Gastrocnemius medialis (tissue), 4 donors: Measurements from ENCODE around the gene DENND2C. TPM values are rescaled to one million over a fixed set of nuclear protein-coding genes. Genes with fewer than 3 reads are reported as not detected.

Experiments used
- ATAC-seq, 2 donors: fragments of 150-250 bp; one replicate each; pipeline ENCODE4 v1.9.1; 2016
- DNase-seq, 2 donors: peaks; one replicate each; pipeline ENCODE4 v3.0.0-alpha.2; 2019
- H3K27ac ChIP-seq, 4 donors: fragments of 200-600 bp; sonication (generic); 1 replicate in 1 of 4; 2 replicates in 3 of 4; pipeline ENCODE4 v1.5.1; 2016 to 2018; ENCODE audit warnings: mild to moderate bottlenecking in 2 of 4, moderate library complexity in 1 of 4
- H3K27me3 ChIP-seq, 3 donors: fragments of 200-600 bp; sonication (generic) in 2 of 3; 1 replicate in 1 of 3; 2 replicates in 2 of 3; pipeline versions ENCODE4 v1.5.1 to v1.6.0; 2016 to 2019; ENCODE audit warnings: mild to moderate bottlenecking in 1 of 3, moderate library complexity in 1 of 3
- H3K36me3 ChIP-seq, 2 donors: fragments of 200-600 bp; sonication (generic) in 1 of 2; one replicate each; pipeline ENCODE4 v1.5.1; 2017 to 2018
- H3K4me1 ChIP-seq, 2 donors: fragments of 200-600 bp; sonication (generic) in 1 of 2; one replicate each; pipeline ENCODE4 v1.5.1; 2016 to 2017; ENCODE audit warnings: mild to moderate bottlenecking in 2 of 2
- H3K4me3 ChIP-seq, 4 donors: fragments of 200-600 bp; sonication (generic) in 3 of 4; 1 replicate in 1 of 4; 2 replicates in 3 of 4; pipeline ENCODE4 v1.5.1; 2016 to 2019; ENCODE audit warnings: mild to moderate bottlenecking in 2 of 4
- H3K9me3 ChIP-seq, 3 donors: fragments of 200-600 bp; sonication (generic) in 2 of 3; 1 replicate in 1 of 3; 2 replicates in 2 of 3; pipeline ENCODE4 v1.5.1; 2016 to 2019
- CTCF ChIP-seq, 5 experiments: fragments of 450-650 bp in 3 of 5; fragments of 200-600 bp in 2 of 5; sonication (generic) in 2 of 5; IDR thresholded peaks in 4 of 5; conservative IDR thresholded peaks in 1 of 5; 1 replicate in 4 of 5; 2 replicates in 1 of 5; pipeline ENCODE4 v1.5.1; 2016 to 2019; ENCODE audit warnings: antibody characterized with exemption in 5 of 5, mild to moderate bottlenecking in 3 of 5, moderate library complexity in 3 of 5
- POLR2A ChIP-seq, 2 donors: fragments of 450-650 bp; IDR thresholded peaks; one replicate each; pipeline ENCODE4 v1.6.1; 2017; ENCODE audit warnings: antibody characterized with exemption in 2 of 2, mild to moderate bottlenecking in 2 of 2, moderate library complexity in 2 of 2
- in situ Hi-C, 4 donors: fragments of 200-750 bp; cut with MboI; loops; one replicate each; pipeline versions ENCODE4 v1.15.0 to v1.8.0; 2017; ENCODE audit warnings: low sequenced_read_pairs in 4 of 4
- intact Hi-C: fragments of 100-400 bp; cut with DNase I; formaldehyde crosslinking; loops from one replicate; pipeline ENCODE4 v1.15.1; 2023; ENCODE audit warnings: low total_unique reads
- total RNA-seq, 4 donors: library from RNA; depleted of rRNA; stranded (reverse); fragments of >200 nt; gene quantifications; one replicate each; pipeline versions ENCODE4 v1.1.0 to v1.2.3, GENCODE V29; 2016

Gene DENND2C
- total RNA-seq, 4 donors from 2014 or later = 4.7 to 20.7 (median 17.4) TPM

- intact Hi-C loops = loop anchor here (5.0 to 10.0 kb wide), 3 partner anchors 89 to 1084 kb away; partner anchors contain the start of genes AP4B1 and BCAS2
- no peak for ATAC-seq
- in situ Hi-C loops = loop anchor here in 1 of 4 donors (10.0 kb wide), 1 partner anchor 74 kb away; no protein-coding TSS in a partner anchor
- no peak for DNase-seq
- peak; percentile 14 to 47 (median 24) for TF ChIP-seq CTCF (IDR thresholded peaks at IDR 0.05 in 4 of 5, conservative IDR thresholded peaks at IDR 0.05 in 1 of 5)
- TF ChIP-seq POLR2A (IDR thresholded peaks at IDR 0.05) = no peak
- Histone ChIP-seq H3K27me3 (no peaks in the 10 kb centered on the region), H3K4me3 (peak overlapping the region in 1 of 4 donors; percentile 90), H3K9me3 (no peaks in the 10 kb centered on the region), H3K4me1 (peaks cover 15 to 42% of the 10 kb centered on the region in 2 donors), H3K36me3 (peaks cover 0 to 40% of the 10 kb centered on the region in 2 donors), H3K27ac (peak overlapping the region; percentile 89 to 100 (median 96))
Measured at GRCh38 chr1:114671011-114671938, 1.4 kb upstream of the DENND2C start.

GRCh38 chr1:114670083-114671010, 498 bp upstream of the DENND2C start:
- intact Hi-C loops (loop anchor here (1.0 to 10.0 kb wide), 4 partner anchors 87 to 1084 kb away; partner anchors contain the start of genes AP4B1, BCAS2 and CSDE1), in situ Hi-C loops (loop anchor here in 1 of 4 donors (10.0 kb wide), 1 partner anchor 74 kb away; no protein-coding TSS in a partner anchor)
- H3K36me3 ChIP-seq = peaks cover 0 to 31% of the 10 kb centered on the region in 2 donors
- TF ChIP-seq POLR2A (IDR thresholded peaks at IDR 0.05) = peak; percentile 86 to 95
- TF ChIP-seq CTCF (IDR thresholded peaks at IDR 0.05 in 4 of 5, conservative IDR thresholded peaks at IDR 0.05 in 1 of 5) = peak in 2 of 5 experiments; percentile 15 to 49
- peak overlapping the region; percentile 65 to 93 (median 91) for H3K4me3 ChIP-seq
- peak overlapping the region; percentile 89 to 100 (median 96) for H3K27ac ChIP-seq
- DNase-seq = peak; percentile 95 to 97
- H3K4me1 ChIP-seq = peaks cover 15 to 40% of the 10 kb centered on the region in 2 donors
- H3K9me3 ChIP-seq = no peaks in the 10 kb centered on the region
- H3K27me3 ChIP-seq = no peaks in the 10 kb centered on the region
- peak; percentile 74 to 78 for ATAC-seq

- H3K4me3 ChIP-seq = peak overlapping the region; percentile 65 to 93 (median 91)
- peak in 1 of 2 donors; percentile 9 for ATAC-seq
- H3K4me1 ChIP-seq = peaks cover 15 to 37% of the 10 kb centered on the region in 2 donors
- in situ Hi-C loops = no loop called here
- peak overlapping the region; percentile 89 to 100 (median 96) for H3K27ac ChIP-seq
- intact Hi-C loops = loop anchor here (2.0 kb wide), 2 partner anchors 158 to 322 kb away; partner anchors contain the start of gene TRIM33
- DNase-seq = peak in 1 of 2 donors; percentile 30
- no peaks in the 10 kb centered on the region for H3K27me3 ChIP-seq
- TF ChIP-seq CTCF (IDR thresholded peaks at IDR 0.05 in 4 of 5, conservative IDR thresholded peaks at IDR 0.05 in 1 of 5) (no peak), POLR2A (IDR thresholded peaks at IDR 0.05) (no peak)
- H3K9me3 ChIP-seq = no peaks in the 10 kb centered on the region
- H3K36me3 ChIP-seq = peaks cover 0 to 18% of the 10 kb centered on the region in 2 donors
Measured at GRCh38 chr1:114668784-114669561, 876 bp downstream of the DENND2C start.
